SU-DHL-6 (cell line): Measurements from ENCODE around the gene CTNS.

ENCODE experiments used
- H2AFZ ChIP-seq: fragments of 200-600 bp; sonication (generic); 2 replicates; pipeline ENCODE4 v1.6.1; 2014; ENCODE audit warnings: low read depth, mild to moderate bottlenecking, moderate library complexity, mixed read lengths, antibody characterized with exemption, low read length; ENCODE audit not compliant: severe bottlenecking
- H3F3A ChIP-seq: fragments of 200-600 bp; shearing (Covaris generic); 2 replicates; pipeline ENCODE4 v1.6.0; 2016; ENCODE audit warnings: antibody characterized with exemption, mild to moderate bottlenecking; ENCODE audit not compliant: insufficient read depth
- H3K27ac ChIP-seq: fragments of 200-600 bp; sonication (generic); 2 replicates; pipeline ENCODE4 v1.5.1; 2016; ENCODE audit warnings: low read depth, mild to moderate bottlenecking, low read length, moderate library complexity, mixed read lengths
- H3K27me3 ChIP-seq: fragments of 200-600 bp; sonication (generic), shearing (Covaris generic); 2 replicates; pipeline ENCODE4 v1.6.0; 2014; ENCODE audit warnings: mild to moderate bottlenecking, low read length
- H3K36me3 ChIP-seq: fragments of 200-600 bp; sonication (generic); 2 replicates; pipeline ENCODE4 v1.6.1; 2014; ENCODE audit warnings: mild to moderate bottlenecking, low read length, mixed read lengths
- H3K4me2 ChIP-seq: fragments of 300-600, 200-600 bp; shearing (Covaris generic), sonication (generic); 2 replicates; pipeline ENCODE4 v1.6.0; 2014; ENCODE audit warnings: low read length, low read depth, mild to moderate bottlenecking; ENCODE audit not compliant: poor library complexity, severe bottlenecking
- H3K4me3 ChIP-seq: fragments of 200-600 bp; sonication (generic); 2 replicates; pipeline ENCODE4 v1.5.1; 2014; ENCODE audit warnings: antibody characterized with exemption, low read length, mild to moderate bottlenecking, mixed read lengths; ENCODE audit not compliant: insufficient read depth, poor library complexity, severe bottlenecking
- H3K79me2 ChIP-seq: fragments of 200-600 bp; sonication (generic); 2 replicates; pipeline ENCODE4 v1.6.1; 2014; ENCODE audit warnings: mild to moderate bottlenecking, low read length, moderate library complexity; ENCODE audit not compliant: insufficient read depth
- H3K9ac ChIP-seq: fragments of 200-600 bp; sonication (generic); 2 replicates; pipeline ENCODE4 v1.7.0; 2014; ENCODE audit warnings: mild to moderate bottlenecking, low read length
- H3K9me2 ChIP-seq: fragments of 200-600 bp; sonication (generic); replicated peaks from 2 replicates; pipeline ENCODE4 v1.6.1; 2014; ENCODE audit warnings: low read length; ENCODE audit not compliant: insufficient read depth
- H3K9me3 ChIP-seq: fragments of 200-600 bp; sonication (generic); 2 replicates; pipeline ENCODE4 v1.6.1; 2014; ENCODE audit warnings: low read length, mixed read lengths; ENCODE audit not compliant: insufficient read depth
- H4K20me1 ChIP-seq: fragments of 200-600 bp; sonication (generic); 2 replicates; pipeline ENCODE4 v1.6.1; 2014; ENCODE audit warnings: low read depth, mild to moderate bottlenecking, antibody characterized with exemption, low read length, moderate library complexity, mixed read lengths
- CTCF ChIP-seq: fragments of 200-600 bp; sonication (generic); IDR thresholded peaks from one replicate; pipeline ENCODE4 v1.5.1; 2017; ENCODE audit warnings: antibody characterized with exemption, mild to moderate bottlenecking, low read length, moderate library complexity; ENCODE audit not compliant: insufficient read depth, poor library complexity, severe bottlenecking
- EZH2phosphoT487 ChIP-seq: fragments of 200-600 bp; sonication (generic), shearing (Covaris generic); conservative IDR thresholded peaks from 2 replicates; pipeline ENCODE4 v1.6.1; 2018; ENCODE audit warnings: mild to moderate bottlenecking, antibody characterized with exemption, low read length, moderate library complexity, mixed read lengths

Gene CTNS

GRCh38 chr17:3603870-3604259 is 32.7 kb upstream of the CTNS start:
- Histone ChIP-seq H3K4me2 (no peak overlapping the region), H3K9ac (no peak overlapping the region)

GRCh38 chr17:3609689-3610088 is 26.9 kb upstream of the CTNS start:
- Histone ChIP-seq H3K27ac (no peak overlapping the region), H3K27me3 (no peaks in the 10 kb centered on the region), H3K9me3 (no peaks in the 10 kb centered on the region), H3K9me2 (no peaks in the 10 kb centered on the region), H3K36me3 (no peaks in the 10 kb centered on the region), H3K9ac (no peak overlapping the region), H3K4me2 (no peak overlapping the region), H2AFZ (no peak overlapping the region), H3K79me2 (no peaks in the 10 kb centered on the region), H4K20me1 (no peaks in the 10 kb centered on the region), H3K4me3 (no peak overlapping the region), H3F3A (no peaks in the 10 kb centered on the region)
- TF ChIP-seq EZH2phosphoT487 (no peak), CTCF (no peak)

More at GRCh38 chr17:3603870-3604259, 32.7 kb upstream of the CTNS start:
- H3K9me3 ChIP-seq: no peaks in the 10 kb centered on the region
- no peaks in the 10 kb centered on the region for H3K36me3 ChIP-seq
- no peaks in the 10 kb centered on the region for H3K9me2 ChIP-seq
- H3K27ac ChIP-seq: no peak overlapping the region
- no peaks in the 10 kb centered on the region for H3K79me2 ChIP-seq
- H3K4me3 ChIP-seq: no peak overlapping the region
- H3K27me3 ChIP-seq: no peaks in the 10 kb centered on the region
- no peaks in the 10 kb centered on the region for H4K20me1 ChIP-seq
- no peak for TF ChIP-seq CTCF
- no peak for TF ChIP-seq EZH2phosphoT487
- no peak overlapping the region for H2AFZ ChIP-seq
- no peaks in the 10 kb centered on the region for H3F3A ChIP-seq

- H3K27ac ChIP-seq: no peak overlapping the region
- H3K79me2 ChIP-seq: no peaks in the 10 kb centered on the region
- H3K4me3 ChIP-seq: no peak overlapping the region
- TF ChIP-seq EZH2phosphoT487 (no peak), CTCF (no peak)
- H3K9ac ChIP-seq: no peak overlapping the region
- H3F3A ChIP-seq: no peaks in the 10 kb centered on the region
- H3K27me3 ChIP-seq: no peaks in the 10 kb centered on the region
- no peaks in the 10 kb centered on the region for H3K9me3 ChIP-seq
- no peaks in the 10 kb centered on the region for H3K9me2 ChIP-seq
- no peaks in the 10 kb centered on the region for H4K20me1 ChIP-seq
- H2AFZ ChIP-seq: no peak overlapping the region
- H3K4me2 ChIP-seq: no peak overlapping the region
- H3K36me3 ChIP-seq: no peaks in the 10 kb centered on the region
These were observed 26.0 kb upstream of the CTNS start for GRCh38 chr17:3610523-3610922.
